K562 (cell line): ENCODE measurements around the gene CATSPER4. TPM values are rescaled to one million over a fixed set of nuclear protein-coding genes. Genes with fewer than 3 reads are reported as not detected.
A peak's percentile ranks its signal among the peaks of the same experiment; 100 is the strongest.

Experiments
- ATF3 ChIP-seq, 2 experiments: fragments of 450-650 bp in 1 of 2; sonication (generic) in 1 of 2; formaldehyde crosslinking in 1 of 2; IDR thresholded peaks in 1 of 2; conservative IDR thresholded peaks in 1 of 2; 2 replicates each; pipeline versions ENCODE4 v1.6.1 to v1.8.1; 2016 to 2023; ENCODE audit warnings: mild to moderate bottlenecking in 2 of 2, moderate library complexity in 2 of 2, inconsistent platforms in 1 of 2, missing genetic modification reagents in 1 of 2
- CC2D1A ChIP-seq: fragments of 450-650 bp; IDR thresholded peaks from 2 replicates; pipeline ENCODE4 v1.6.1; 2017; ENCODE audit warnings: mild to moderate bottlenecking
- DMBX1 ChIP-seq: fragments of 250-450 bp; sonication (Bioruptor Pico); IDR thresholded peaks from 2 replicates; pipeline ENCODE4 v1.8.0; 2022; ENCODE audit warnings: inconsistent platforms, mild to moderate bottlenecking, moderate library complexity, borderline replicate concordance
- ERF ChIP-seq: fragments of 450-650 bp; formaldehyde crosslinking; IDR thresholded peaks from 2 replicates; pipeline ENCODE4 v1.4.0; 2020; ENCODE audit warnings: mild to moderate bottlenecking, mixed read lengths
- ETV6 ChIP-seq, 3 experiments: fragments of 150-350 bp in 1 of 3; sonication (generic) in 1 of 3; formaldehyde crosslinking in 1 of 3; IDR thresholded peaks; 2 replicates each; pipeline versions ENCODE4 v1.6.1 to v1.8.0; 2014 to 2022; ENCODE audit warnings: borderline replicate concordance in 2 of 3, low read depth in 2 of 3, antibody characterized with exemption in 1 of 3, low read length in 1 of 3, mild to moderate bottlenecking in 1 of 3, missing genetic modification reagents in 1 of 3
- GTF2F1 ChIP-seq: IDR thresholded peaks from 2 replicates; pipeline ENCODE4 v1.6.1; 2011; ENCODE audit warnings: low read depth, low read length, improper control_type of control experiment
- HNRNPLL ChIP-seq: fragments of 200-400 bp; formaldehyde crosslinking; IDR thresholded peaks from 2 replicates; pipeline ENCODE4 v1.6.1; 2017; ENCODE audit warnings: low read length, low read depth, mild to moderate bottlenecking; ENCODE audit not compliant: poor library complexity, severe bottlenecking
- MAZ ChIP-seq, 2 experiments: fragments of 450-650 bp in 1 of 2; sonication (generic) in 1 of 2; formaldehyde crosslinking; IDR thresholded peaks in 1 of 2; conservative IDR thresholded peaks in 1 of 2; 2 replicates each; pipeline versions ENCODE4 v1.4.0 to v1.5.0; 2020; ENCODE audit warnings: mild to moderate bottlenecking in 1 of 2, missing genetic modification reagents in 1 of 2
- MXI1 ChIP-seq: IDR thresholded peaks from 2 replicates; pipeline ENCODE4 v1.6.1; 2011; ENCODE audit warnings: low read depth, mild to moderate bottlenecking, improper control_type of control experiment, low read length
- POLR2H ChIP-seq: IDR thresholded peaks from 2 replicates; pipeline ENCODE4 v1.6.1; 2016; ENCODE audit warnings: missing genetic modification characterization, low read depth, mild to moderate bottlenecking, control low read depth, missing compliant biosample characterization, moderate library complexity
- POLR3A ChIP-seq: IDR thresholded peaks from 2 replicates; pipeline ENCODE4 v1.6.1; 2011; ENCODE audit warnings: borderline replicate concordance, mild to moderate bottlenecking, moderate library complexity; ENCODE audit not compliant: insufficient read length, insufficient read depth; ENCODE audit errors: extremely low read depth
- SMAD3 ChIP-seq: fragments of 450-650 bp; formaldehyde crosslinking; conservative IDR thresholded peaks from 2 replicates; pipeline ENCODE4 v1.4.0; 2020; ENCODE audit warnings: mild to moderate bottlenecking
- TAF15 ChIP-seq: fragments of 200-400 bp; formaldehyde crosslinking; IDR thresholded peaks from 2 replicates; pipeline ENCODE4 v1.6.1; 2017; ENCODE audit warnings: mild to moderate bottlenecking, low read depth, low read length, moderate library complexity
- YBX1 ChIP-seq: fragments of 450-650 bp; IDR thresholded peaks from 2 replicates; pipeline ENCODE4 v1.7.1; 2016; ENCODE audit warnings: mild to moderate bottlenecking
- ZEB2 ChIP-seq: fragments of 450-650 bp; IDR thresholded peaks from 2 replicates; pipeline ENCODE4 v1.6.1; 2016
- ZKSCAN3 ChIP-seq: fragments of 250-450 bp; sonication (Bioruptor Pico); IDR thresholded peaks from 2 replicates; pipeline ENCODE4 v1.4.0; 2020
- ZKSCAN8 ChIP-seq: fragments of 200-800 bp; sonication (Bioruptor generic); IDR thresholded peaks from 2 replicates; pipeline ENCODE4 v1.6.1; 2016; ENCODE audit warnings: missing genetic modification characterization, missing compliant biosample characterization
- ZNF280B ChIP-seq: fragments of 250-450 bp; sonication (Bioruptor Pico); IDR thresholded peaks from 2 replicates; pipeline ENCODE4 v1.5.1; 2021; ENCODE audit warnings: mild to moderate bottlenecking
- ZNF655 ChIP-seq: fragments of 250-450 bp; sonication (Bioruptor Pico); IDR thresholded peaks from 2 replicates; pipeline ENCODE4 v1.5.0; 2021
- ZNF695 ChIP-seq: fragments of 450-650 bp; formaldehyde crosslinking; IDR thresholded peaks from 2 replicates; pipeline ENCODE4 v1.4.0; 2020; ENCODE audit warnings: mild to moderate bottlenecking, moderate library complexity
- ZNF780A ChIP-seq: fragments of 250-450 bp; sonication (Bioruptor Pico); IDR thresholded peaks from 2 replicates; pipeline ENCODE4 v1.5.0; 2021; ENCODE audit warnings: mild to moderate bottlenecking
- ZSCAN29 ChIP-seq: fragments of 450-650 bp; IDR thresholded peaks from 2 replicates; pipeline ENCODE4 v1.6.1; 2017
- ZSCAN32 ChIP-seq: fragments of 450-650 bp; formaldehyde crosslinking; IDR thresholded peaks from 2 replicates; pipeline ENCODE4 v1.4.0; 2020; ENCODE audit warnings: mild to moderate bottlenecking, moderate library complexity
- polyA plus RNA-seq, 8 experiments: library from polyadenylated mRNA; depleted of rRNA in 4 of 8; stranded (reverse) in 5 of 8; unstranded in 3 of 8; fragments of >200 nt; fragmentation: Nextera tagmentation in 2 of 8; fragmentation: Illumina TruSeq in 1 of 8; extraction: Ambion mirVana in 2 of 8; extraction: Trizol in 1 of 8; gene quantifications; 2 replicates each; pipeline versions ENCODE4 v1.2.1 to v1.2.3, GENCODE V29; 2011 to 2014; ENCODE audit warnings: inconsistent platforms in 1 of 8, missing spikeins in 1 of 8
- total RNA-seq, 7 experiments: library from RNA; depleted of rRNA in 6 of 7; stranded (reverse); fragments of >200 nt in 6 of 7; fragmentation: Illumina TruSeq in 2 of 7; extraction: Trizol in 2 of 7; gene quantifications; 2 replicates each; pipeline versions ENCODE4 v1.2.1 to v1.2.3, GENCODE V29; 2011 to 2021; ENCODE audit warnings: low replicate concordance in 1 of 7
- TF ChIP-seq, protein P1 (sequence below): sonication (generic); formaldehyde crosslinking; IDR thresholded peaks from 2 replicates; pipeline ENCODE4 v1.5.0; 2020; ENCODE audit warnings: missing genetic modification reagents

Gene CATSPER4
- total and polyA plus RNA-seq, 9 of the 15 experiments (the other 6 are each of a cell fraction or from before 2014, with no cell fraction given) = 0.04 to 0.13 TPM; not detected in 7

DNA sequence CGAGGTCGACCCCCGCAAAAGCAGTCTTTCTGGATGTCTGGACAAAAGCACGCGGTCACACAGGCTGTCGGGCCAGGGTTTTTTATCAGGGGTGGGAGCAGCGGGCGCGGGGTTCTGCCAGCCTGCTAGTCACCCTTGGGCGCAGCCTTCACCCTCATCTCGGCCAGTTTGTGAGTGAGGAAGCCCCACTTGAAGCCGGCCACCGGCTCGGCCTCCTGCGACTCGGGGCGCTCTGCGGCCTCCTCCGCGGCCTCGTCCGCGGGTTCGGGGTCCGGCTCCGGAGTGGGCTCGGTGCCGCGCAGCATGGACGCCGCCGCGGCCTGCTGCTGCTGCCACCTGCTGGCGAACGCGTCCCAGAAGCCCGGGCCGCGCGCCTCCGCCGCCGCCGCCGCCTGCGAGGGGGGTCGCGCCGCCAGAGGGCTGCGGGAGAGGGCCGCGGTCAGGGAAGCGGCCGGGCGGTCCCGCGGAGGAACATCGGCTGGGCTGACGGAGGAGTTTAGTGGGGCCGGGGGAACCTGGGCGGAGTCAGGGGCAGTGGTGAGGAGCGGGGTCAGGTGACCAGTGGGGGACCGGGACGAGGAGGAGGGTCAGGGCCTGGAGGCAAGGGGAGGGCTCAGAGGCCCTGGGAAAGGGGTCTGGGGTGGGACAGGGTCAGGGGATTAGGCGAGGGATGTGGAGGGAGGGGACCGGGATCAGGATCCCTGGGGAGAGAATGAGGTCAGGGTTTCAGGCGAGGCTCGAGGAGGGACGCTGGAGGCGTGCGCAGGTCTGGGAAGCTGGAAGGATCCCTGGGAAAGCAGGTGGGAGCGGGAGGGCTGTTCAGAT is 26.2 kb upstream of the CATSPER4 start (continued):
- TF ChIP-seq GTF2F1 (no peak), ATF3 (IDR thresholded peaks at IDR 0.05) (no peak), ATF3 (CRISPR knock-in tag; conservative IDR thresholded peaks at IDR 0.05) (no peak), SMAD3 (CRISPR knock-in tag) (no peak), ZNF695 (CRISPR knock-in tag) (no peak), CC2D1A (no peak), ERF (CRISPR knock-in tag) (peak; percentile 83), ZKSCAN8 (CRISPR knock-in tag) (no peak), TAF15 (no peak), ZEB2 (no peak), ZNF780A (CRISPR knock-in tag) (no peak), POLR2H (tag) (no peak), ETV6 (IDR thresholded peaks at IDR 0.05; ENCODE audit: borderline replicate concordance in 1 of 2, low read depth in 2 of 2, low read length in 1 of 2) (no peak), ETV6 (CRISPR knock-in tag; IDR thresholded peaks at IDR 0.05; ENCODE audit: borderline replicate concordance) (no peak; the same call in 1 of the 2 replicates), ZNF280B (CRISPR knock-in tag) (no peak), DMBX1 (peak; percentile 66), ZNF655 (no peak), ZSCAN32 (CRISPR knock-in tag) (no peak), POLR3A (no peak), YBX1 (no peak), MAZ (CRISPR knock-in tag; conservative IDR thresholded peaks at IDR 0.05 in 1 of 2, IDR thresholded peaks at IDR 0.05 in 1 of 2) (peak in 1 of 2 experiments; percentile 73; a peak in 3 of 4 replicates), ZKSCAN3 (CRISPR knock-in tag) (no peak), ZSCAN29 (peak; percentile 85), HNRNPLL (no peak), MXI1 (no peak)
- TF ChIP-seq, protein P1, sequence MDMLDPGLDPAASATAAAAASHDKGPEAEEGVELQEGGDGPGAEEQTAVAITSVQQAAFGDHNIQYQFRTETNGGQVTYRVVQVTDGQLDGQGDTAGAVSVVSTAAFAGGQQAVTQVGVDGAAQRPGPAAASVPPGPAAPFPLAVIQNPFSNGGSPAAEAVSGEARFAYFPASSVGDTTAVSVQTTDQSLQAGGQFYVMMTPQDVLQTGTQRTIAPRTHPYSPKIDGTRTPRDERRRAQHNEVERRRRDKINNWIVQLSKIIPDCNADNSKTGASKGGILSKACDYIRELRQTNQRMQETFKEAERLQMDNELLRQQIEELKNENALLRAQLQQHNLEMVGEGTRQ (CRISPR knock-in tag) = peak; percentile 79
